NCI-H187 (cell line): Measurements from ENCODE around the gene PCK1.

Experiments used
- DNase-seq, 2 experiments: peaks; one replicate each; lab custom pipeline; 2025; lab: John Stamatoyannopoulos, UW

Gene PCK1

GRCh38 chr20:57605878-57606277 lies 45.0 kb downstream of the PCK1 start:
- no peak for DNase-seq

- DNase-seq: no peak
These were observed 47.6 kb downstream of the PCK1 start for GRCh38 chr20:57608516-57608915.

DNA sequence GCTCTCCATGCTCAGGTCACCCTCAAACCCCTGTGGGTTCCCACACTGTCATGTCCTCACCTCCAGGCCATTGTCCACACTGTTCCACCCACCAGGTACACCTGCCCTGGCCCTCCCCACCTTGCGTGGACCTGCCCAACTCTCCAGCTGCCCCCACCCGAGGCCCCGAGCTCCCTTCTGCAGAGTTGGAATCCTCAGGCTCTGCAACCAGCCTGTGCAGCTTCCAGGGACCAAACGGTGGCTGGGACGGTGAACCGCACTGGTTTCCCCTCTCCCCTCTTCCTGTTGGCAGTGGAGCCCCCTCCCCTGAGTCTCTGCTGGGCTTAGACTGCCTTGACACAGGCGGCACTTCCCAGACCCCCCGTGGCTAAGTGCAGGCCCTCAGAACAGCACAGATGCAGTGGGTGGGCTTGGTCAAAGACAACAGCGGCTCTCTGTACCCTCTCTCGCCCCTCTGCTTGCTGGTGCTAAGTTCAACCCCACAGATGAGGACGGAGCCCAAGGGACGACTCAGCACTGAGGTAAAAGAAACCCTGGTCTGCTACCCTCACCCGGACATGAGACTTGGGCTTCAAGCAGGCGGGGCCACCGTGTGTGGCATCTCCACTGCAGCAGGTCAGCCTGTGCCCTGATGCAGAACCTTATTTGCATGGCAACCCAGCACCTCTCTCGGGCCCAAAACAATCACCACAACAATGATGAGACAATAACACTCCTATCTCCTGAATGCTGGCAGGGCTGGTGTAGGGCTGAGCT lies 48.4 kb downstream of the PCK1 start:
- no peak for DNase-seq

DNA sequence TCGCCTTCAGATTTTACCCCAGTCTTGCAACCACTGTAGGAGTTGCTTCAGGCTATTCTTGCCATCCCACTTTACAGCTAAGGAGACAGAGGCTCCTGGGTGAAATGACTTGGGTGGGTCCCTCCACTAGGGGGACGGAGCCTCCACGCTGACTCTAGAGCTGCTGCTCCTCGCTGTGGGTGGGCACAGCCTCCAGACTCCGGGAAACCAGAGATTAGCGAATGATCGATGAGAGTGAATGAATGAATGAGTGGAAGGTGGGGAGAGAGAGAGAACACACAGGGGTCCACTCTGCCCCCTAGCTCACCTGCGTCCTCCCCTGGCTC lies 48.9 kb downstream of the PCK1 start:
- no peak for DNase-seq

- DNase-seq: no peak
These were observed 49.5 kb downstream of the PCK1 start for GRCh38 chr20:57610261-57610952.

DNA sequence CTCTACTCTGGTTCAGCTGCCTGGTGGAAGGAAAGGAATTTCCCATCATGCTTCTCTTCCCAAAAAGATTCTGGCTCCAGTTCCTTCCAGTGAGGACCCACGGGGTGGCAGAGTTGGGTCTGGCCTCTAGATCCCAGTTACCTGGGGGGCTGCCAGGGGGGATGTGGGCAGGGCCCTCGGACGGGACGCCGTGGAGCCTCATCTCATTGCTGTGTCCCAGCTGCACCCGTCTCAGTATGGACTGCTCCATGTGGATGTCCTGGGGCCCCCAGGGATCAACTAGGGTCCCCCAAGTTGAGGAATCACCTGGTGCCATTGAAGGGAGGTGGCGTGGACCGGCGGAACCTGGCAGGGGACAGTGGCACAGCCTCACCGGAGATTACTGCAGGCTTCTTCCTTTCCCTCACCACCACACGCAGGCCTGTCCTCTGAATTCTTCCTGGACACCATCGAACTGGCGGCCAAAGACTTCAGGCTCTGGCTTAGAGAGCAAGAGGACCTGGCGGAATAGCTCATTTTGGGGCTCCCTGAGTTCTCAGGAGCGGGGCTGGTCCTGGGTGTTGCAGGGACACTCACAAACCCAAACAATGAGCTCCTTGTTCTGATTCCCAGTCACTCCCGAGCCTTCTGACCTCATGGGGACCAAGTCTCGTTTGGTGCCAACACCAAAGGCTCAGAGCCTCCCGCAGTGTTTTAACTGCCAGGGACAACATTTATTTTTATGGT lies 50.8 kb downstream of the PCK1 start:
- no peak for DNase-seq

DNA sequence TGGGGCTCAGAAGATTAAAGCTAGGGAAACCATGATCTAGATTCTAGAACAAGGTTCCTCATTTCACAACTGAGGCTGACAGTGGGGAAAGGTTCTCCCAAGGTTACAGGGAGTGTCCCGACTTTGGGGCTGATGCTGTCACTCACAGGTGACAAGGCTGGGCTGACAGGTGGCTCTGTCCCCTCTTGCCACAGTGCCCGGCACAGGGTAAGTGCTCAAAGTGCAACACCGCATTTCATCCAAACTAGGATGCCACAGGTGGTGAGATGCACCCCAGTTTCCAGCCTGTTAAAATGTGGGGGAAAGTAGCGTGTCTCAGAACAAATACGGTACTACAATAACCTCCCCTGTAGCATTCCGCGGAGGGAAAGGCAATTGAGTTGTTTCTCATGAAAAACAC lies 51.5 kb downstream of the PCK1 start:
- DNase-seq: no peak

DNA sequence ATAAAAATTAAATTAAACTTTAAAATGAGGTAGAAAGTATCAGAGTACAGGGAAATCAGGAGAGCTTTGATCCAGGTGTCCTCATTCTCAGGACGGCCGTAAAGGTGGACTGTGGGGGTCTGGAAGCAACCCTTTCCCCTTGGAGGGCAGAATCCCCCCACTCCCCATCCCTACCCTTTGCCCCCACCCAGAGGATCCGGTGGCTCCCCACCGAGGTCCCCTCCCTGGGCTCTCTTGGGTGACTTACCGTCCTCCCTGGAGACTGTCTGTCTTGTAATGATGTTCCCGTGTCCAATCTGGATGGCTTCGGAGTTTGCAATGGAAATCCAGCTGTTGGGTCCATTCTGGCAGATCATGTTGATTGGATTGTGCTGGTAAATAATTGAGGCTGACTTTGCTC lies 52.0 kb downstream of the PCK1 start:
- no peak for DNase-seq

GRCh38 chr20:57613481-57613921 lies 52.6 kb downstream of the PCK1 start:
- DNase-seq: no peak

GRCh38 chr20:57614490-57615444 lies 53.9 kb downstream of the PCK1 start:
- DNase-seq: no peak

GRCh38 chr20:57615445-57615811 lies 54.5 kb downstream of the PCK1 start:
- DNase-seq: no peak

- no peak for DNase-seq
These were observed 55.4 kb downstream of the PCK1 start for GRCh38 chr20:57616143-57616951.

- no peak for DNase-seq
These were observed 56.3 kb downstream of the PCK1 start for GRCh38 chr20:57617079-57617795.
